GM21447 (cell line): ENCODE results near the gene NAPEPLD.
"Not testable (repeated sequence)": the region's sequence is repeated elsewhere in the genome, so short reads cannot be mapped to it uniquely, and the experiment has no call there.

Source experiments
- ATAC-seq: cut with Tn5 transposase; IDR thresholded peaks from one replicate; pipeline ENCODE4 v1.9.1; 2021; ENCODE audit not compliant: unreplicated experiment

NAPEPLD gene

GRCh38 chr7:103144754-103145153, 4.1 kb downstream of the NAPEPLD start:
- not testable (repeated sequence) for ATAC-seq

DNA sequence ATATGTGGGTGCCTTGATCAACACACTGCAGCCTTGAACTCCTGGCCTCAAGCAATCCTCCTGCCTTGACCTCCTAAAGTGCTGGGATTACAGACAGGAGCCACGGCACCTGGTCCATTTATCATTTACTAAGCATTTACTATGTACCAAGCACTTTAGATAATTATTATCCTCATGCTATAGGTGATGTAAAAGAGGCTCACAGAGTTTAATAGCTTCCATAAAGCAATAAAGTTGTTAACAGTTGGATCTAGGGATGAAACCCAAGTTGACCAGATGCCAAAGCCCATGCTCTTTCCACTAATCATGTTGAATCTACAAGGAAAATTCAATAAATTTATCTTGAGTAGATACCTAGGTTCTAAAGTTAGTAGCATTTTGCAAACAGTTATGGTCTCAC, 5.0 kb downstream of the NAPEPLD start:
- ATAC-seq = no peak

- no peak for ATAC-seq
These were observed 6.4 kb downstream of the NAPEPLD start for GRCh38 chr7:103142494-103142893.

- ATAC-seq = no peak
These were observed 7.0 kb downstream of the NAPEPLD start for GRCh38 chr7:103141753-103142404.

- ATAC-seq = no peak
These were observed 8.2 kb downstream of the NAPEPLD start for GRCh38 chr7:103140685-103141084.

DNA sequence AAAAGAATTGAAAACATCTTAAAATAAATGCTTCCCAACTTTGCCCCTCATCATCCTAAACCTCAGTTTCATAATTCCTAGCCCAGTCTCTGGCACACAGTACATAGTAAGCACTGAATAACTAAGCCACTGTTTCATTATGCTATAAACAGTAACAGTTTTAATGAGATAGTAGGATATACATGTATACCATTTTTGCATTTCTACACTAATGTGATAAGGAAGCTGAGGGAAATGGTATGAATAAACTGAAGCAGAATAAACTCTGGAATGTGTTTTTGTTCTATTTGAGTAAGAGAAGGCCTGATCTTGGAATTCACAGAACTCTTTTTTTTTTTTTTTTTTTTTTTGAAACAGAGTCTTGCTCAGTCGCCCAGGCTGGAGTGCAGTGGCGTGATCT, 8.8 kb downstream of the NAPEPLD start:
- no peak for ATAC-seq

GRCh38 chr7:103134836-103135554, 13.9 kb downstream of the NAPEPLD start:
- ATAC-seq = no peak

GRCh38 chr7:103132995-103133688, 15.8 kb downstream of the NAPEPLD start:
- no peak for ATAC-seq

GRCh38 chr7:103130901-103131624, 17.8 kb downstream of the NAPEPLD start:
- ATAC-seq = no peak

DNA sequence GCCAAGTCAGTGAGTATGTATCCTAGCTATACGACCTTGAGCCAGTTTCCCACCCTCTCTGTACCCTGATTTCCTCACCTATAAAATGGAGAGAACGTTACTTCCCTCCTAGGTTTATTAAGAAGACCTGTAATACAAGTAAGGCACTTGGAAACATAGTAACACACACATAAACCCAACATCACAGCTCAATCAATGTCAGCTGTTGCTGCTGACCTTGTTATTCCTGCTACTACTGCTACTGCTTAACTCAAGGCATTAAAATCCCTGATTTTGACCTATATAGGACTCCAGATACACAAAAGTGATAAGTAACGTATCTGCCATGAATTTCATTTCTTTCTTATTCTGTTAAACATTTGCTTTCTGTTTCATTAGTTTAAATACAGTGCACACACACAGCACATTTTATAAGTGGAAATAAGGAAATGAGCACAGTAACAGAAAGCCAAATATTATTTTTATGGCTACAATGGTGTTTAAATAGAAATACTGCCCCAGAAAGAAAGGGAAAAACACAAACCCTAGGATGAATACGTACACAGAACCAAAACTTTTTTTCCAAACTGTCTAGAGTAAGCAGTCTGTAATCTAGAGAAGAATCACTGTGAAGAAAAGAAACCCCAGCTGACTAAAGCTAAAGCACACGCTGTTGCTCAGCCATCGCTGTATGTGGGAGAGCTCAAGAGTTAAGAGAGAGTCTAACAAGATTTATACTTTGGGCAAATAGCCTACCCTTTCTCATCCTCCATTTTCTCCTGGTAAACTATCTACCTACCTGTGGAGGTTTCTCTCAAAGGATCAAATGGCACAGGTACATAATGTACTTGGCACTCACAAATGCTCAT, 19.0 kb downstream of the NAPEPLD start:
- ATAC-seq = no peak

DNA sequence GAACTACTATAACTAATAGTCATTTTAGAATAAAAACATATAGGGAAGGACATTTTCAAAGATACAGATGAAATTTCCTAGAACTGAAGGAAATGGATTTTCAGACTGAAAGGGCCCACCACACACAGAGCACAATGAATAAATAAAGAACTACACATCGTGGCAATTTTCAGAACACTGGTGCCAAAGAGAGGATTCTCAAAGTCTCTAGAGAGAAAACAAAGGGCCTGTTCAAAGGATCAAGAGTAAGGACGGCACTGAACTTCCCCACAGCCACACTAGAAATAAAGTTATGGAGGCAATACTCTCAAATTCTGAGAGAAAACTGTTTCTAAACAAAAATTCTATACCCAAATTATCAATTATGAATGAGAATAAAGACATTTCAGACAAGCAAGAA, 21.9 kb downstream of the NAPEPLD start:
- ATAC-seq = no peak

DNA sequence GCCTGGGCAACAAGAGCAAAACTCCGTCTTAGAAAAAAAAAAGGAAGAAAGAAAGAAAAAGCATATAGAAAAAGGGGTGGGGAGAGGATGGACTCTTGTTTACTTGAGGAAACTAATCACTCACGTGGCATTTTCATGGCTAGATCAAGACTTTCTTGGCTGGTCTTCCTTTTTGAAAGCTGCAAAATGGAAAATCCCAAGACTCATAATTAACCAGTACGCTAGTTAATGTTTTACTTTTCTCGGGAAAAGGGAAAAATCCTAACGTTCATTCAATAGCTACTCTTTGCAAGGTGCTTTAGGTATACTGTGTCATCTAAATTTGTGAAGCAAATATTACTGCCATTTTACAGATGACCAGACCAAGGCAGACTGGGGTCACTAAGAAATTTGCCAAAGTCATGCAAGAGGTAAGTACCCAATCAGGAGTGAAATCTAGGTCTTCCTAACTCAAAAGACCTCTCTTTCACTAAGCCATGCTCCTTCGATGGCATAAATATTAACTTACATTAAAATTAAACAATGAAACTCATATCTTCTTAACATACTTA, 24.4 kb downstream of the NAPEPLD start:
- no peak for ATAC-seq

DNA sequence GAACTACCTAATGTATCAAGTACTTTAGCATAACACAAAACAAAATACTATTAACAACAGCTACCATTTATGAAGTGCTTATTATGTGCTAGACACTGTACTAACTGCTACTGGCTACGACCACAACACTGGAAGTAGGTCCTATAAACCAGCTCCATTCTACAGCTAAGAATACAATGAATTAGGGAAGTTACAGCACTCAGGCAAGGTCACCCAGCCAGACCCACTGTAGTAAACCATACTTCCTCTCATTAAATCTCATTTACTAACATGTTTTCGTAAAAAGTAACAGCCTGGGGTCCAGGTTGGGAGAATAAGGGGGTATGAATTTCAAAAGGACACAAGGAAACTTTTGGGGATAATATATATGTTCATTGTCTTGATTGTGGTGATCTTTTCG, 25.4 kb downstream of the NAPEPLD start:
- no peak for ATAC-seq

- ATAC-seq = no peak
These were observed 27.3 kb downstream of the NAPEPLD start for GRCh38 chr7:103121641-103122040.

GRCh38 chr7:103120362-103120761, 28.5 kb downstream of the NAPEPLD start:
- ATAC-seq = no peak

DNA sequence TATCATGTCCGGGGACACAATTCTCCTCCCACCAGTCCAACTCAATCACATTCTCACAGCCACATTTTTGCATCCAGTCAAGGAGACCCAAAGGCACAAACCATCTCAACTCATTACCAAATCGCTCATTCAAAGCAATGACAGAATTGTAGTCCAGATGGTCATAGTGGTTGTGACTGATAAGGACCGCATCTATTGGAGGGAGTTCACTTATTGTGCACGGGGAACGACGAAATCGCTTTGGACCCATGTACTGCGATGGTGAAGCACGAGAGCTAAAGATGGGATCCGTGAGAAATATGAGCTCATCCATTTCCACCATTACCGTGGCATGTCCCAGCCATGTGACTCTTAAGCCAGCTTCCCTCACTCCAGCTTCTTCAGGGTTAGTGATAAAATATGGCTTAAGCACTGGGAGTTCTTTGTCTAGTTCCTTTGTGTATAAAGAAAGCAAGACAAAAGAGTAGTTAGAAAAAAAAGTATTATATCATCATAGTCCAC, 29.1 kb downstream of the NAPEPLD start:
- no peak for ATAC-seq

DNA sequence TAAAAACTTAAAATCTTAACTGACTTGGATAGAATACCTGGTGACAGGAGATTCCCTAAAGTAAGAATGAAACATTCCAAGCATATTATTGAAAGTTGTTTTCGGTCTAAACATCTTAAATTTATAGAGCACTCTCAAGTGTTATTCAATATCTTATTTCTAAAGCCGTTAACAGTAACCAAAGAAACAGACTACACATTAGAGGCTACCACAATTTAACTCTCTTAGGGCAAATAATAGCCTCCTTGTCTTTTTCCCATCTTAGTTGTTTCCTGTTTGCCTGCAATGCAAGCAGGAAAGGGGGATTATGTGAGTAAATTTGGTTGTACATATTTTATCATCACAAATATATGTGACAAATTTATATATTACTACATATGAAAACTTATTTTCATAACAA, 31.4 kb downstream of the NAPEPLD start:
- no peak for ATAC-seq

GRCh38 chr7:103116991-103117390, 31.9 kb downstream of the NAPEPLD start:
- no peak for ATAC-seq

DNA sequence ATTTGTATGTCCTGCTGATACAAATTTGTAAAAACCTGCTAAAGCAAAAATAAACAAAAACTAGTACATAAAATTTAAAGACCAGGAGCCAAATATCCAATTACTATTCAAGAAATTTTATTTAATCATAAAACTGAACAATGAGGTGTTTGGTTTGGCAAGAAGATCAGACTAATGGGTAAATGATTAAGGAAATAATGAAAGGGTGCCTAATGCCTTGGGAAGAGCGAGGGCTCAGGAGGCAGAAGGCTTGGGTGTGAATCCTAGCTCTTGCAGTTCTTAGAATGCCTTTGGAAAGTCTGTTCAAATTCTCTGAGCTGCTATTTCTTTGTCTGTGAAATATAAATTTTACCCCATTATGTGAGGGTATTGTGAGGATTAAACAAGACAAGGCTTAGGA, 32.4 kb downstream of the NAPEPLD start:
- ATAC-seq = no peak

DNA sequence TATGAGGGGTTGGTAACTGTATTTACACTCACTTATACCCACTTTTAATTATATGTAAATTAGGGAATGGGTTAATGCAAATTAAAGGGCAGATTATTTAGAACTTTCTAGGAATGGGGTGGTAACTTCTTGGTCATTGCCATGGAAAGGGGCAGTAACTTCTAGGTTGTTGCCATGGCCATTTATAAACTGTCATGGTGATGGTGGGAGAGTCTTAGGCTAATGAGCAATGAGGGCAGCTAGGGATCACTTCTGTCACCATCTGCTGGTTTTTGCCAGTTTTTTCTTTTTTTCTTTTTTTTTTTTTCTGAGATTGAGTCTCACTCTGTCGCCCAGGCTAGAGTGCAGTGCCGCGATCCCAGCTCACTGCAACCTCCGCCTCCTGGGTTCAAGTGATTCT, 33.1 kb downstream of the NAPEPLD start:
- ATAC-seq = no peak
